Neural progenitor cell (in vitro differentiated cells): ENCODE results near the gene DISP3. TPM values are rescaled to one million over a fixed set of nuclear protein-coding genes. Genes with fewer than 3 reads are reported as not detected.

Source experiments
- DNase-seq: peaks from one replicate; pipeline ENCODE4 v3.0.0-alpha.2; 2016; ENCODE audit warnings: low spot score
- H2AFZ ChIP-seq: fragments of 200-600 bp; sonication (generic); replicated peaks from 2 replicates; pipeline ENCODE4 v1.6.1; 2016; ENCODE audit warnings: antibody characterized with exemption
- H3F3A ChIP-seq: fragments of 200-600 bp; sonication (generic); 2 replicates; pipeline ENCODE4 v1.6.1; 2016; ENCODE audit warnings: antibody characterized with exemption, low read depth
- H3K27ac ChIP-seq: fragments of 200-600 bp; sonication (generic); 2 replicates; pipeline ENCODE4 v1.5.1; 2016; ENCODE audit warnings: mild to moderate bottlenecking
- H3K27me3 ChIP-seq: fragments of 200-600 bp; sonication (generic); 2 replicates; pipeline ENCODE4 v1.6.1; 2016; ENCODE audit warnings: mild to moderate bottlenecking, moderate library complexity
- H3K36me3 ChIP-seq: fragments of 200-600 bp; sonication (generic); 2 replicates; pipeline ENCODE4 v1.5.1; 2016
- H3K4me1 ChIP-seq: fragments of 200-600 bp; sonication (generic); 2 replicates; pipeline ENCODE4 v1.6.1; 2016; ENCODE audit warnings: mixed run types
- H3K4me2 ChIP-seq: fragments of 200-600 bp; sonication (generic); 2 replicates; pipeline ENCODE4 v1.6.1; 2016
- H3K4me3 ChIP-seq: fragments of 200-600 bp; sonication (generic); 2 replicates; pipeline ENCODE4 v1.5.1; 2016
- H3K79me2 ChIP-seq: fragments of 200-600 bp; sonication (generic); 2 replicates; pipeline ENCODE4 v1.6.1; 2016; ENCODE audit warnings: low read depth
- H3K9ac ChIP-seq: fragments of 200-600 bp; sonication (generic); 2 replicates; pipeline ENCODE4 v1.6.1; 2016
- H3K9me3 ChIP-seq: fragments of 200-600 bp; sonication (generic); 2 replicates; pipeline ENCODE4 v1.5.1; 2016; ENCODE audit warnings: low read depth
- H4K20me1 ChIP-seq: fragments of 200-600 bp; sonication (generic); 2 replicates; pipeline ENCODE4 v1.6.1; 2016; ENCODE audit warnings: low read depth
- H3K27ac Mint-ChIP-seq: 3 replicates; pipeline ENCODE4 v1.8.0; 2021; ENCODE audit warnings: mixed read lengths
- H3K27me3 Mint-ChIP-seq: 2 replicates; pipeline ENCODE4 v1.8.0; 2022; ENCODE audit warnings: low read depth, mild to moderate bottlenecking, inconsistent platforms, moderate library complexity, mixed read lengths; ENCODE audit not compliant: insufficient read depth
- H3K36me3 Mint-ChIP-seq: 3 replicates; pipeline ENCODE4 v1.8.0; 2021; ENCODE audit warnings: mixed read lengths
- H3K4me1 Mint-ChIP-seq: 3 replicates; pipeline ENCODE4 v1.8.0; 2021; ENCODE audit warnings: mixed read lengths
- H3K4me3 Mint-ChIP-seq: 3 replicates; pipeline ENCODE4 v1.8.0; 2021; ENCODE audit warnings: mild to moderate bottlenecking, moderate library complexity, mixed read lengths
- H3K9me3 Mint-ChIP-seq: 3 replicates; pipeline ENCODE4 v1.8.0; 2020; ENCODE audit warnings: mixed read lengths
- CTCF ChIP-seq: fragments of 200-600 bp; sonication (generic); IDR thresholded peaks from 2 replicates; pipeline ENCODE4 v1.5.1; 2017; ENCODE audit warnings: antibody characterized with exemption, mild to moderate bottlenecking
- EZH2 ChIP-seq: fragments of 200-600 bp; sonication (generic); IDR thresholded peaks from 2 replicates; pipeline ENCODE4 v1.6.1; 2017; ENCODE audit warnings: antibody characterized with exemption, mild to moderate bottlenecking, moderate library complexity
- EZH2phosphoT487 ChIP-seq: fragments of 200-600 bp; sonication (generic); IDR thresholded peaks from 2 replicates; pipeline ENCODE4 v1.6.1; 2017; ENCODE audit warnings: antibody characterized with exemption
- total RNA-seq: library from RNA; depleted of rRNA; stranded (reverse); fragments of >200 nt; gene quantifications from 2 replicates; pipeline ENCODE4 v1.2.3, GENCODE V29; 2015; ENCODE audit warnings: low replicate concordance

Gene DISP3
- total RNA-seq, 1 donor from 2014 or later, result 2.0 TPM

- Mint-ChIP-seq H3K36me3 (peaks cover 4% of the 10 kb centered on the region), H3K9me3 (no peaks in the 10 kb centered on the region), H3K4me3 (no peak overlapping the region), H3K27me3 (no peaks in the 10 kb centered on the region), H3K27ac (no peak overlapping the region), H3K4me1 (peaks cover 3% of the 10 kb centered on the region)
- Histone ChIP-seq H4K20me1 (no peaks in the 10 kb centered on the region), H3F3A (no peaks in the 10 kb centered on the region), H3K27me3 (no peaks in the 10 kb centered on the region), H3K4me2 (no peak overlapping the region), H3K4me3 (no peak overlapping the region), H3K9me3 (no peaks in the 10 kb centered on the region), H3K27ac (no peak overlapping the region), H3K79me2 (no peaks in the 10 kb centered on the region), H3K9ac (no peak overlapping the region), H3K4me1 (no peaks in the 10 kb centered on the region), H3K36me3 (no peaks in the 10 kb centered on the region), H2AFZ (no peak overlapping the region)
- no peak for DNase-seq
- TF ChIP-seq CTCF (no peak), EZH2 (no peak), EZH2phosphoT487 (no peak)
These were observed 45.0 kb downstream of the DISP3 start for GRCh38 chr1:11523746-11524464.

GRCh38 chr1:11524465-11525150 lies 45.7 kb downstream of the DISP3 start:
- H3K36me3 ChIP-seq, result no peaks in the 10 kb centered on the region
- no peak overlapping the region for H3K9ac ChIP-seq
- H3K27me3 Mint-ChIP-seq, result no peaks in the 10 kb centered on the region
- no peak overlapping the region for H3K4me3 Mint-ChIP-seq
- no peaks in the 10 kb centered on the region for H3K79me2 ChIP-seq
- DNase-seq, result no peak
- H3K4me1 ChIP-seq, result no peaks in the 10 kb centered on the region
- H3K27me3 ChIP-seq, result no peaks in the 10 kb centered on the region
- H3F3A ChIP-seq, result no peaks in the 10 kb centered on the region
- peaks cover 3% of the 10 kb centered on the region for H3K4me1 Mint-ChIP-seq
- no peaks in the 10 kb centered on the region for H3K9me3 ChIP-seq
- H4K20me1 ChIP-seq, result no peaks in the 10 kb centered on the region
- no peak overlapping the region for H2AFZ ChIP-seq
- no peak overlapping the region for H3K27ac ChIP-seq
- H3K27ac Mint-ChIP-seq, result no peak overlapping the region
- H3K4me3 ChIP-seq, result no peak overlapping the region
- peaks cover 4% of the 10 kb centered on the region for H3K36me3 Mint-ChIP-seq
- TF ChIP-seq CTCF (no peak), EZH2phosphoT487 (no peak), EZH2 (no peak)
- H3K4me2 ChIP-seq, result no peak overlapping the region
- H3K9me3 Mint-ChIP-seq, result no peaks in the 10 kb centered on the region

- Histone ChIP-seq H2AFZ (no peak overlapping the region), H3K27me3 (no peaks in the 10 kb centered on the region), H3K27ac (no peak overlapping the region), H3F3A (no peaks in the 10 kb centered on the region), H3K4me3 (no peak overlapping the region), H3K4me1 (no peaks in the 10 kb centered on the region), H3K9ac (no peak overlapping the region), H4K20me1 (no peaks in the 10 kb centered on the region), H3K79me2 (no peaks in the 10 kb centered on the region), H3K9me3 (no peaks in the 10 kb centered on the region), H3K4me2 (no peak overlapping the region), H3K36me3 (no peaks in the 10 kb centered on the region)
- Mint-ChIP-seq H3K9me3 (no peaks in the 10 kb centered on the region), H3K27ac (no peak overlapping the region), H3K4me3 (no peak overlapping the region), H3K4me1 (peaks cover 3% of the 10 kb centered on the region), H3K27me3 (no peaks in the 10 kb centered on the region), H3K36me3 (peaks cover 4% of the 10 kb centered on the region)
- no peak for DNase-seq
- no peak for TF ChIP-seq CTCF
- TF ChIP-seq EZH2, result no peak
- TF ChIP-seq EZH2phosphoT487, result no peak
These were observed 46.2 kb downstream of the DISP3 start for GRCh38 chr1:11525151-11525505.
